ENCODE results near the gene MDM2.

DNA sequence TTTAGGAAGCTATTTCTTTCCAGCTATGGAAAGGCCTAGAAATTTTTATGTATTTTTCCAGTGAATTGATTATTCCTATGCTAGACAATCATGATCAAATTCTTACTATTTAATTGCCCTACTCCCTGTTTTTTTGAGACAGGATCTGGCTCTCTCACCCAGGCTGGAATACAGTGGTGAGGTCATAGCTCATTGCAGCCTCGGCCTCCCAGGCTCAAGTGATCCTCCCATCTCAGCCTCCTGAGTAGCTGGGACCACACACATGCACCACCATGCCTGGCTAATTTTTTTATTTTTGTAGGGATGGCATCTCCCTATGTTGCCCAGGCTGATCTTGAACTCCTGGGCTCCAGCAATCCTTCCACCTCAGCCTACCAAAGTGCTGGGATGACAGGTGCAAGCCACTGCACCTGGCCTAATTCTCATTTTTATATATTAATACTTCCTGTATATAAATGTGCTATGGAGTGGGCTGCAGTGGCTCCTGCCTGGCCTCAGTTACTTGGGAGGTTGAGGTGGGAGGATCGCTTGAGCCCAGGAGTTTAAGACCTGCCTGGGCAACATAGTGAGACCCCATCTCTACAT is 16.0 kb upstream of the MDM2 start:
- TF ChIP-seq, protein P1, sequence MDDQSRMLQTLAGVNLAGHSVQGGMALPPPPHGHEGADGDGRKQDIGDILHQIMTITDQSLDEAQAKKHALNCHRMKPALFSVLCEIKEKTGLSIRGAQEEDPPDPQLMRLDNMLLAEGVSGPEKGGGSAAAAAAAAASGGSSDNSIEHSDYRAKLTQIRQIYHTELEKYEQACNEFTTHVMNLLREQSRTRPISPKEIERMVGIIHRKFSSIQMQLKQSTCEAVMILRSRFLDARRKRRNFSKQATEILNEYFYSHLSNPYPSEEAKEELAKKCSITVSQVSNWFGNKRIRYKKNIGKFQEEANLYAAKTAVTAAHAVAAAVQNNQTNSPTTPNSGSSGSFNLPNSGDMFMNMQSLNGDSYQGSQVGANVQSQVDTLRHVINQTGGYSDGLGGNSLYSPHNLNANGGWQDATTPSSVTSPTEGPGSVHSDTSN (IDR thresholded peaks at IDR 0.05), result no peak
- no peak for TF ChIP-seq SIN3A (IDR thresholded peaks at IDR 0.05; ENCODE audit: borderline replicate concordance, low read depth, low read length)
- TF ChIP-seq, protein P2, sequence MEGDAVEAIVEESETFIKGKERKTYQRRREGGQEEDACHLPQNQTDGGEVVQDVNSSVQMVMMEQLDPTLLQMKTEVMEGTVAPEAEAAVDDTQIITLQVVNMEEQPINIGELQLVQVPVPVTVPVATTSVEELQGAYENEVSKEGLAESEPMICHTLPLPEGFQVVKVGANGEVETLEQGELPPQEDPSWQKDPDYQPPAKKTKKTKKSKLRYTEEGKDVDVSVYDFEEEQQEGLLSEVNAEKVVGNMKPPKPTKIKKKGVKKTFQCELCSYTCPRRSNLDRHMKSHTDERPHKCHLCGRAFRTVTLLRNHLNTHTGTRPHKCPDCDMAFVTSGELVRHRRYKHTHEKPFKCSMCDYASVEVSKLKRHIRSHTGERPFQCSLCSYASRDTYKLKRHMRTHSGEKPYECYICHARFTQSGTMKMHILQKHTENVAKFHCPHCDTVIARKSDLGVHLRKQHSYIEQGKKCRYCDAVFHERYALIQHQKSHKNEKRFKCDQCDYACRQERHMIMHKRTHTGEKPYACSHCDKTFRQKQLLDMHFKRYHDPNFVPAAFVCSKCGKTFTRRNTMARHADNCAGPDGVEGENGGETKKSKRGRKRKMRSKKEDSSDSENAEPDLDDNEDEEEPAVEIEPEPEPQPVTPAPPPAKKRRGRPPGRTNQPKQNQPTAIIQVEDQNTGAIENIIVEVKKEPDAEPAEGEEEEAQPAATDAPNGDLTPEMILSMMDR (IDR thresholded peaks at IDR 0.05), result no peak
- no peak for TF ChIP-seq POLR2AphosphoS5 (IDR thresholded peaks at IDR 0.05; ENCODE audit: low read depth, low read length)
- no peak for TF ChIP-seq FOXJ3 (CRISPR knock-in tag; IDR thresholded peaks at IDR 0.05)
- TF ChIP-seq, protein P3, sequence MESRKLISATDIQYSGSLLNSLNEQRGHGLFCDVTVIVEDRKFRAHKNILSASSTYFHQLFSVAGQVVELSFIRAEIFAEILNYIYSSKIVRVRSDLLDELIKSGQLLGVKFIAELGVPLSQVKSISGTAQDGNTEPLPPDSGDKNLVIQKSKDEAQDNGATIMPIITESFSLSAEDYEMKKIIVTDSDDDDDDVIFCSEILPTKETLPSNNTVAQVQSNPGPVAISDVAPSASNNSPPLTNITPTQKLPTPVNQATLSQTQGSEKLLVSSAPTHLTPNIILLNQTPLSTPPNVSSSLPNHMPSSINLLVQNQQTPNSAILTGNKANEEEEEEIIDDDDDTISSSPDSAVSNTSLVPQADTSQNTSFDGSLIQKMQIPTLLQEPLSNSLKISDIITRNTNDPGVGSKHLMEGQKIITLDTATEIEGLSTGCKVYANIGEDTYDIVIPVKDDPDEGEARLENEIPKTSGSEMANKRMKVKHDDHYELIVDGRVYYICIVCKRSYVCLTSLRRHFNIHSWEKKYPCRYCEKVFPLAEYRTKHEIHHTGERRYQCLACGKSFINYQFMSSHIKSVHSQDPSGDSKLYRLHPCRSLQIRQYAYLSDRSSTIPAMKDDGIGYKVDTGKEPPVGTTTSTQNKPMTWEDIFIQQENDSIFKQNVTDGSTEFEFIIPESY (IDR thresholded peaks at IDR 0.05; ENCODE audit: borderline replicate concordance, low read depth), result no peak
- TF ChIP-seq NRF1 (IDR thresholded peaks at IDR 0.05; ENCODE audit: low read depth, low read length), result no peak

Data from SK-N-SH (cell line).